Endothelial cell of umbilical vein (primary cell): ENCODE measurements around the gene TAAR8.

Experiments used
- CTCF ChIP-seq, 2 donors: IDR thresholded peaks; 1 replicate in 1 of 2; 2 replicates in 1 of 2; pipeline ENCODE4 v1.5.1; 2011; ENCODE audit warnings: low read length in 2 of 2, mild to moderate bottlenecking in 2 of 2, moderate library complexity in 2 of 2, control low read depth in 1 of 2, inconsistent platforms in 1 of 2, low read depth in 1 of 2; ENCODE audit not compliant: insufficient read depth in 1 of 2; ENCODE audit errors: extremely low read depth in 1 of 2
- POLR2A ChIP-seq: IDR thresholded peaks from 2 replicates; pipeline ENCODE4 v1.6.1; 2012; ENCODE audit warnings: low read depth, mild to moderate bottlenecking, control low read depth, low read length
- POLR2AphosphoS5 ChIP-seq: IDR thresholded peaks from 2 replicates; pipeline ENCODE4 v1.6.1; 2012; ENCODE audit warnings: low read depth, mild to moderate bottlenecking, control low read depth, low read length, moderate library complexity; ENCODE audit not compliant: insufficient read depth

GRCh38 chr6:132526461-132526860 is 26.0 kb upstream of the TAAR8 start:
- TF ChIP-seq POLR2A (no peak), CTCF (IDR thresholded peaks at IDR 0.05; ENCODE audit: extremely low read depth in 1 of 2, insufficient read depth in 1 of 2, low read depth in 1 of 2, low read length in 2 of 2) (no peak), POLR2AphosphoS5 (no peak)
